Thyroid gland (tissue), 4 donors: ENCODE data around the gene KCNAB1.

ENCODE experiments used
- CTCF ChIP-seq, 6 experiments: fragments of 200-600 bp in 3 of 6; fragments of 450-650 bp in 3 of 6; sonication (generic) in 3 of 6; IDR thresholded peaks; one replicate each; pipeline ENCODE4 v1.5.1; 2016 to 2019; ENCODE audit warnings: antibody characterized with exemption in 6 of 6, mild to moderate bottlenecking in 2 of 6, inconsistent platforms in 1 of 6, moderate library complexity in 1 of 6
- POLR2A ChIP-seq, 2 donors: fragments of 450-650 bp; IDR thresholded peaks; one replicate each; pipeline ENCODE4 v1.6.1; 2017; ENCODE audit warnings: antibody characterized with exemption in 2 of 2, mild to moderate bottlenecking in 2 of 2, moderate library complexity in 1 of 2

- TF ChIP-seq CTCF (IDR thresholded peaks at IDR 0.05): no peak
- TF ChIP-seq POLR2A (IDR thresholded peaks at IDR 0.05): no peak
These were observed 30.3 kb upstream of the KCNAB1 start for GRCh38 chr3:156090126-156090525.
